GM13977 (cell line): ENCODE data around the gene TBC1D22A.

ENCODE experiments used
- DNase-seq: peaks from one replicate; pipeline ENCODE4 v3.0.0; 2012; ENCODE audit warnings: low spot score
- CTCF ChIP-seq: IDR thresholded peaks from 2 replicates; pipeline ENCODE4 v1.5.1; 2012; ENCODE audit warnings: mild to moderate bottlenecking, control low read depth; ENCODE audit not compliant: insufficient read depth; ENCODE audit errors: extremely low read depth, missing control alignments
- in situ Hi-C: fragments of 300-500 bp; cut with MboI; formaldehyde crosslinking; loops from one replicate; pipeline ENCODE4 v1.12.0; 2022; ENCODE audit warnings: low sequenced_read_pairs, low pct_unique_long_range_greater_than_20kb, mixed read lengths, inconsistent platforms; ENCODE audit not compliant: unreplicated experiment

The TBC1D22A gene

GRCh38 chr22:46770151-46770641 lies 7.7 kb downstream of the TBC1D22A start:
- DNase-seq = no peak
- no peak for TF ChIP-seq CTCF
- in situ Hi-C loops = no loop called here

- no peak for TF ChIP-seq CTCF
- no peak for DNase-seq
- in situ Hi-C loops = no loop called here
Measured at GRCh38 chr22:46770726-46771125, 8.3 kb downstream of the TBC1D22A start.

GRCh38 chr22:46773076-46773475 lies 10.6 kb downstream of the TBC1D22A start:
- in situ Hi-C loops = no loop called here
- no peak for DNase-seq
- TF ChIP-seq CTCF = no peak

- no peak for DNase-seq
- TF ChIP-seq CTCF = no peak
- in situ Hi-C loops = no loop called here
Measured at GRCh38 chr22:46774253-46774979, 12.0 kb downstream of the TBC1D22A start.

- no peak for DNase-seq
- TF ChIP-seq CTCF = no peak
- in situ Hi-C loops = no loop called here
Measured at GRCh38 chr22:46774980-46775849, 12.8 kb downstream of the TBC1D22A start.

GRCh38 chr22:46775850-46776826 lies 13.7 kb downstream of the TBC1D22A start:
- in situ Hi-C loops = no loop called here
- no peak for DNase-seq
- TF ChIP-seq CTCF = no peak
